IMR-90 (cell line): ENCODE data around the gene DPYD. TPM values are rescaled to one million over a fixed set of nuclear protein-coding genes. Genes with fewer than 3 reads are reported as not detected.

Source experiments
- ATAC-seq: fragments of 200-7000 bp; cut with Tn5 transposase; 2 replicates; pipeline ENCODE4 v1.9.1; 2020; ENCODE audit warnings: low read depth, mild to moderate bottlenecking, moderate library complexity
- BruUV-seq: library from RNA; stranded (reverse); fragments of 400-500 nt; replicated peaks from 2 replicates; lab custom pipeline; 2021; lab: Mats Ljungman, UMichigan
- CTCF ChIA-PET: fragments of 300-600 bp; formaldehyde crosslinking; extraction: SDS; loops from one replicate; lab custom pipeline; 2021; ENCODE audit warnings: antibody characterized with exemption; lab: Yijun Ruan, JAX
- POLR2A ChIA-PET: fragments of 300-600 bp; sonication (Branson Sonifier 250); formaldehyde crosslinking; loops from one replicate; lab custom pipeline; 2022; ENCODE audit warnings: antibody characterized with exemption; ENCODE audit not compliant: unreplicated experiment; lab: Charles Lee
- DNase-seq: peaks from one replicate; pipeline ENCODE4 v3.0.0; 2013
- H2AFZ ChIP-seq: replicated peaks from 2 replicates; pipeline ENCODE3; 2013; ENCODE audit warnings: low read length, mild to moderate bottlenecking; ENCODE audit not compliant: poor library complexity
- H2AK5ac ChIP-seq: 2 replicates; pipeline ENCODE4 v1.6.1; 2013; ENCODE audit warnings: low read depth, low read length, inconsistent platforms
- H2AK9ac ChIP-seq: replicated peaks from 2 replicates; pipeline ENCODE3; 2013; ENCODE audit warnings: mild to moderate bottlenecking, low read depth, low read length, moderate library complexity; ENCODE audit not compliant: poor library complexity
- H2BK120ac ChIP-seq: 2 replicates; pipeline ENCODE4 v1.6.1; 2013; ENCODE audit warnings: low read depth, low read length, inconsistent platforms
- H2BK15ac ChIP-seq: 3 replicates; pipeline ENCODE4 v1.6.1; 2013; ENCODE audit warnings: low read depth, low read length, inconsistent platforms
- H2BK20ac ChIP-seq: 2 replicates; pipeline ENCODE4 v1.6.1; 2013; ENCODE audit warnings: low read depth, mild to moderate bottlenecking, inconsistent platforms, low read length, moderate library complexity
- H2BK5ac ChIP-seq: 2 replicates; pipeline ENCODE4 v1.6.1; 2013; ENCODE audit warnings: mild to moderate bottlenecking, low read depth, low read length, inconsistent platforms; ENCODE audit not compliant: poor library complexity, severe bottlenecking
- H3K14ac ChIP-seq: replicated peaks from 2 replicates; pipeline ENCODE4 v1.6.1; 2013; ENCODE audit warnings: low read depth, low read length, inconsistent platforms
- H3K18ac ChIP-seq: 2 replicates; pipeline ENCODE4 v1.6.1; 2013; ENCODE audit warnings: low read depth, low read length, control low read depth
- H3K23ac ChIP-seq: 2 replicates; pipeline ENCODE4 v1.6.1; 2013; ENCODE audit warnings: low read depth, low read length, inconsistent platforms
- H3K27ac ChIP-seq: 2 replicates; pipeline ENCODE4 v1.5.1; 2013; ENCODE audit warnings: mild to moderate bottlenecking, control low read depth, low read length; ENCODE audit not compliant: insufficient read depth
- H3K27me3 ChIP-seq: 2 replicates; pipeline ENCODE4 v1.6.1; 2013; ENCODE audit warnings: low read length; ENCODE audit not compliant: control insufficient read depth, insufficient read depth
- H3K36me3 ChIP-seq: 2 replicates; pipeline ENCODE4 v1.6.1; 2013; ENCODE audit warnings: low read length, mixed read lengths; ENCODE audit not compliant: control insufficient read depth, insufficient read depth
- H3K4ac ChIP-seq: 2 replicates; pipeline ENCODE4 v1.6.1; 2013; ENCODE audit warnings: low read depth, low read length, inconsistent platforms
- H3K4me1 ChIP-seq: 2 replicates; pipeline ENCODE4 v1.6.1; 2013; ENCODE audit warnings: low read length, mixed read lengths; ENCODE audit not compliant: control insufficient read depth, insufficient read depth
- H3K4me2 ChIP-seq: 2 replicates; pipeline ENCODE4 v1.6.1; 2013; ENCODE audit warnings: low read depth, mild to moderate bottlenecking, control low read depth, low read length, moderate library complexity
- H3K4me3 ChIP-seq: 2 replicates; pipeline ENCODE4 v1.5.1; 2013; ENCODE audit warnings: low read depth, mild to moderate bottlenecking, control low read depth, low read length, moderate library complexity; ENCODE audit not compliant: insufficient read depth
- H3K56ac ChIP-seq: 2 replicates; pipeline ENCODE4 v1.6.1; 2013; ENCODE audit warnings: low read length, inconsistent platforms; ENCODE audit not compliant: insufficient read depth; ENCODE audit errors: extremely low read depth
- H3K79me1 ChIP-seq, 2 experiments: 2 replicates each; pipeline ENCODE4 v1.6.1; 2013; ENCODE audit warnings: low read length in 2 of 2, inconsistent platforms in 1 of 2, low read depth in 1 of 2
- H3K9ac ChIP-seq: 2 replicates; pipeline ENCODE4 v1.6.1; 2013; ENCODE audit warnings: low read depth, low read length, control low read depth
- H3K9me1 ChIP-seq: 2 replicates; pipeline ENCODE4 v1.6.1; 2013; ENCODE audit warnings: low read length, inconsistent platforms; ENCODE audit not compliant: insufficient read depth
- H3K9me3 ChIP-seq: 2 replicates; pipeline ENCODE4 v1.6.1; 2013; ENCODE audit warnings: low read length; ENCODE audit not compliant: control insufficient read depth, insufficient read depth
- H4K20me1 ChIP-seq: 2 replicates; pipeline ENCODE4 v1.6.1; 2013; ENCODE audit warnings: low read length, inconsistent platforms; ENCODE audit not compliant: insufficient read depth
- H4K5ac ChIP-seq: 2 replicates; pipeline ENCODE4 v1.6.1; 2013; ENCODE audit warnings: mild to moderate bottlenecking, low read depth, low read length, control low read depth
- H4K8ac ChIP-seq, 2 experiments: 2 replicates each; pipeline ENCODE4 v1.6.1; 2013; ENCODE audit warnings: low read depth in 2 of 2, low read length in 2 of 2, control low read depth in 1 of 2, inconsistent platforms in 1 of 2
- H4K91ac ChIP-seq: 2 replicates; pipeline ENCODE4 v1.6.1; 2013; ENCODE audit warnings: low read depth, low read length, inconsistent platforms; ENCODE audit not compliant: insufficient read depth
- BHLHE40 ChIP-seq: fragments of 150-350 bp; IDR thresholded peaks from 2 replicates; pipeline ENCODE4 v1.6.1; 2016; ENCODE audit warnings: mild to moderate bottlenecking, low read depth, low read length
- CHD1 ChIP-seq: IDR thresholded peaks from 2 replicates; pipeline ENCODE4 v1.6.1; 2012; ENCODE audit warnings: low read depth, low read length, improper control_type of control experiment
- ELK1 ChIP-seq: fragments of 150-350 bp; IDR thresholded peaks from 2 replicates; pipeline ENCODE4 v1.6.1; 2016; ENCODE audit warnings: low read depth, mild to moderate bottlenecking, low read length, moderate library complexity, borderline replicate concordance
- FOS ChIP-seq: fragments of 150-350 bp; IDR thresholded peaks from 2 replicates; pipeline ENCODE4 v1.6.1; 2016; ENCODE audit warnings: low read depth, low read length
- MAZ ChIP-seq: IDR thresholded peaks from 2 replicates; pipeline ENCODE4 v1.6.1; 2012; ENCODE audit warnings: low read depth, mild to moderate bottlenecking, low read length, improper control_type of control experiment, moderate library complexity, borderline replicate concordance
- MXI1 ChIP-seq: IDR thresholded peaks from 2 replicates; pipeline ENCODE4 v1.6.1; 2012; ENCODE audit warnings: low read depth, mild to moderate bottlenecking, low read length, moderate library complexity, borderline replicate concordance
- NFE2L2 ChIP-seq: fragments of 150-350 bp; IDR thresholded peaks from 2 replicates; pipeline ENCODE4 v1.6.1; 2016; ENCODE audit warnings: low read depth, mild to moderate bottlenecking, low read length
- POLR2A ChIP-seq: IDR thresholded peaks from 2 replicates; pipeline ENCODE4 v1.6.1; 2012; ENCODE audit warnings: mild to moderate bottlenecking, low read depth, low read length
- RAD21 ChIP-seq: IDR thresholded peaks from 2 replicates; pipeline ENCODE4 v1.6.1; 2012; ENCODE audit warnings: low read length, improper control_type of control experiment
- RCOR1 ChIP-seq: IDR thresholded peaks from 2 replicates; pipeline ENCODE4 v1.6.1; 2012; ENCODE audit warnings: mild to moderate bottlenecking, low read length, improper control_type of control experiment; ENCODE audit not compliant: insufficient replicate concordance
- SMC3 ChIP-seq: fragments of 150-350 bp; IDR thresholded peaks from 2 replicates; pipeline ENCODE4 v1.6.1; 2016; ENCODE audit warnings: low read depth, mild to moderate bottlenecking, antibody characterized with exemption, low read length, moderate library complexity
- WGBS, 2 experiments: methylation state at CpG; one replicate each; pipeline versions ENCODE4 v1.1.5 to v1.1.7; 2013; ENCODE audit warnings: missing lambda C conversion rate in 2 of 2; ENCODE audit not compliant: insufficient read length in 1 of 2; ENCODE audit errors: extremely low coverage in 2 of 2; 5-methylcytosine and 5-hydroxymethylcytosine counted together
- dilution Hi-C: fragments of 300-500 bp; cut with HindIII; formaldehyde crosslinking; loops from one replicate; pipeline ENCODE4 v1.14.3; 2018; ENCODE audit warnings: low sequenced_read_pairs; ENCODE audit not compliant: unreplicated experiment
- in situ Hi-C: fragments of 300-500 bp; cut with MboI; formaldehyde crosslinking; loops from 3 replicates; pipeline ENCODE4 v1.14.3; 2019; ENCODE audit warnings: low sequenced_read_pairs, inconsistent platforms, mixed read lengths
- intact Hi-C: fragments of 100-400 bp; cut with micrococcal nuclease; formaldehyde crosslinking; loops from 2 replicates; pipeline ENCODE4 v1.10.0; 2022
- polyA plus RNA-seq, 3 experiments: library from polyadenylated mRNA; depleted of rRNA; stranded (reverse); fragments of >200 nt; gene quantifications; 2 replicates each; pipeline ENCODE4 v1.2.3, GENCODE V29; 2012; ENCODE audit warnings: low replicate concordance in 1 of 3
- total RNA-seq: library from RNA; depleted of rRNA; stranded (reverse); fragments of >200 nt; gene quantifications from 2 replicates; pipeline ENCODE4 v1.2.3, GENCODE V29; 2012
- TF ChIP-seq, protein P1 (sequence below): conservative IDR thresholded peaks from 2 replicates; pipeline ENCODE4 v1.5.1; 2012; ENCODE audit warnings: mild to moderate bottlenecking, low read depth, low read length, improper control_type of control experiment

DPYD gene
- total and polyA plus RNA-seq, 2 of the 4 experiments (the other 2 are of a cell fraction), result 9.3 to 47.3 TPM

GRCh38 chr1:97805093-97805492 is 115.7 kb downstream of the DPYD start:
- Histone ChIP-seq H2AK5ac (no peak overlapping the region), H3K4me1 (peaks cover 2% of the 10 kb centered on the region), H3K9me3 (no peaks in the 10 kb centered on the region), H3K9me1 (no peaks in the 10 kb centered on the region), H4K20me1 (no peaks in the 10 kb centered on the region), H2BK5ac (no peak overlapping the region), H4K8ac (no peak overlapping the region), H4K91ac (no peak overlapping the region), H3K9ac (no peak overlapping the region), H3K4me2 (no peak overlapping the region), H4K5ac (no peak overlapping the region), H2AFZ (no peak overlapping the region), H3K36me3 (no peaks in the 10 kb centered on the region), H3K79me1 (no peaks in the 10 kb centered on the region), H3K18ac (no peak overlapping the region), H3K56ac (no peak overlapping the region), H2BK15ac (no peak overlapping the region), H2BK120ac (no peak overlapping the region), H3K14ac (no peak overlapping the region), H2AK9ac (no peak overlapping the region), H2BK20ac (no peak overlapping the region), H3K4me3 (no peak overlapping the region), H3K27me3 (no peaks in the 10 kb centered on the region), H3K27ac (no peak overlapping the region), H3K23ac (no peak overlapping the region), H3K4ac (no peak overlapping the region)
- no CpG with 5 or more reads among the region's 2 CpGs for WGBS, 2 experiments
- no TSS peak for BruUV-seq
- CTCF ChIA-PET, result no interaction called here
- dilution Hi-C loops (no loop called here), intact Hi-C loops (no loop called here), in situ Hi-C loops (loop anchor here (25.0 kb wide), 1 partner anchor 568 kb away; no protein-coding TSS in a partner anchor)
- DNase-seq, result no peak
- TF ChIP-seq, protein P1, sequence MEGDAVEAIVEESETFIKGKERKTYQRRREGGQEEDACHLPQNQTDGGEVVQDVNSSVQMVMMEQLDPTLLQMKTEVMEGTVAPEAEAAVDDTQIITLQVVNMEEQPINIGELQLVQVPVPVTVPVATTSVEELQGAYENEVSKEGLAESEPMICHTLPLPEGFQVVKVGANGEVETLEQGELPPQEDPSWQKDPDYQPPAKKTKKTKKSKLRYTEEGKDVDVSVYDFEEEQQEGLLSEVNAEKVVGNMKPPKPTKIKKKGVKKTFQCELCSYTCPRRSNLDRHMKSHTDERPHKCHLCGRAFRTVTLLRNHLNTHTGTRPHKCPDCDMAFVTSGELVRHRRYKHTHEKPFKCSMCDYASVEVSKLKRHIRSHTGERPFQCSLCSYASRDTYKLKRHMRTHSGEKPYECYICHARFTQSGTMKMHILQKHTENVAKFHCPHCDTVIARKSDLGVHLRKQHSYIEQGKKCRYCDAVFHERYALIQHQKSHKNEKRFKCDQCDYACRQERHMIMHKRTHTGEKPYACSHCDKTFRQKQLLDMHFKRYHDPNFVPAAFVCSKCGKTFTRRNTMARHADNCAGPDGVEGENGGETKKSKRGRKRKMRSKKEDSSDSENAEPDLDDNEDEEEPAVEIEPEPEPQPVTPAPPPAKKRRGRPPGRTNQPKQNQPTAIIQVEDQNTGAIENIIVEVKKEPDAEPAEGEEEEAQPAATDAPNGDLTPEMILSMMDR, result no peak
- no peak for TF ChIP-seq MXI1
- no peak for TF ChIP-seq SMC3
- TF ChIP-seq MAZ, result no peak
- no peak for TF ChIP-seq NFE2L2
- TF ChIP-seq ELK1, result no peak
- no peak for TF ChIP-seq CHD1
- TF ChIP-seq BHLHE40, result no peak
- TF ChIP-seq FOS, result no peak
- no peak for TF ChIP-seq POLR2A
- TF ChIP-seq RAD21, result no peak
- no peak for TF ChIP-seq RCOR1
- POLR2A ChIA-PET, result no interaction called here
- ATAC-seq, result no peak
